Ovary (tissue), 3 donors: ENCODE measurements around the gene SLC25A33.

Source experiments
- CTCF ChIP-seq, 3 donors: fragments of 450-650 bp in 2 of 3; fragments of 200-600 bp in 1 of 3; IDR thresholded peaks; one replicate each; pipeline versions ENCODE4 v1.5.1 to v1.8.0; 2016 to 2022; ENCODE audit warnings: antibody characterized with exemption in 3 of 3, mild to moderate bottlenecking in 1 of 3
- POLR2A ChIP-seq: fragments of 450-650 bp; IDR thresholded peaks from one replicate; pipeline ENCODE4 v1.6.1; 2017; ENCODE audit warnings: antibody characterized with exemption, mild to moderate bottlenecking, moderate library complexity
- donor health status: DM: no; HTN: no; CAD: no.

GRCh38 chr1:9633493-9633892, 94.2 kb downstream of the SLC25A33 start:
- TF ChIP-seq CTCF (IDR thresholded peaks at IDR 0.05) (no peak), POLR2A (no peak)
